Stimulated activated CD8-positive, alpha-beta memory T cell treated with anti-CD3 and anti-CD28 coated beads, Interleukin-15, amount 100 ng/mL, for 4 hours (primary cell): Measurements from ENCODE around the gene FMO1.
"Not testable (repeated sequence)": the region's sequence is repeated elsewhere in the genome, so short reads cannot be mapped to it uniquely, and the experiment has no call there.

Experiments used
- DNase-seq, 2 donors: peaks; one replicate each; pipeline ENCODE4 v3.0.0-alpha.2; 2020; ENCODE audit warnings: low read depth in 2 of 2

Gene FMO1

DNA sequence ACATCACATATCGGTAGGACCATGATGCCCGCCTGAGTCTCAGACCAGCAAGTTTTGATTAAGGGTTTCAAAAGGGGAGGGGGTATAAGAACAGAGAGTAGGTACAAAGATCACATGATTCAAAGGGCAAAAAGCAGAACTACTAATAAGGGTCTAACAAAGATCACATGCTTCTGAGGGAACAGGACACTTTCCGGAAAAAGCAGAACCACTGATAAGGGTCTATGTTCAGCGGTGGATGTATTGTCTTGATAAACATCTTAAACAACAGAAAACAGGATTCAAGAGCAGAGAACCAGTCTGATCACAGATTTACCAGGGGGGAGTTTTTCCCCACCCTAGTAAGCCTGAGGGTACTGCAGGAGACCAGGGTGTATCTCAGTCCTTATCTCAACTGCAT is 12.1 kb upstream of the FMO1 start:
- not testable (repeated sequence) for DNase-seq

DNA sequence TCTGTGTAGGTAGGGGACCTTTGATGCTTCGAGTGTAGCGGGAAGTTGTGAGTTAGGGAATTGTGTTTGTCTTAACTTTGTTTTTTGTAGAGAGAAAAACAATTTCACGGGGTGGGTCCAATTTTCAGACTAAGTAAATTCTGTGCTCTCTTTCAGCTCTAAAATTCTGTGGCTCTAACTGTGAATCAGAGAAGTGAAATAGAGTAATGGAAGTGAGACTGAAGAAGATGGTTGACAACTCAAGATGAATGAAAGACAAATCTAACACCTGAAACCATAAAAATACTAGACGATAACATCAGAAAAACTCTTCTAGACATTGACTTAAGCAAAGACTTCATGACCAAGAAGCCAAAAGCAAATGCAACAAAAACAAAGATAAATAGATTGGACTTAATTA is 4.4 kb upstream of the FMO1 start:
- DNase-seq, result no peak

- DNase-seq, result no peak
Observed at GRCh38 chr1:171245458-171246064, 2.7 kb upstream of the FMO1 start.

GRCh38 chr1:171247501-171247900 is 793 bp upstream of the FMO1 start:
- no peak for DNase-seq

GRCh38 chr1:171248841-171249240 is 547 bp downstream of the FMO1 start:
- DNase-seq, result no peak

GRCh38 chr1:171250263-171250662 is 2.0 kb downstream of the FMO1 start:
- no peak for DNase-seq

GRCh38 chr1:171251042-171251951 is 3.0 kb downstream of the FMO1 start:
- DNase-seq, result no peak

DNA sequence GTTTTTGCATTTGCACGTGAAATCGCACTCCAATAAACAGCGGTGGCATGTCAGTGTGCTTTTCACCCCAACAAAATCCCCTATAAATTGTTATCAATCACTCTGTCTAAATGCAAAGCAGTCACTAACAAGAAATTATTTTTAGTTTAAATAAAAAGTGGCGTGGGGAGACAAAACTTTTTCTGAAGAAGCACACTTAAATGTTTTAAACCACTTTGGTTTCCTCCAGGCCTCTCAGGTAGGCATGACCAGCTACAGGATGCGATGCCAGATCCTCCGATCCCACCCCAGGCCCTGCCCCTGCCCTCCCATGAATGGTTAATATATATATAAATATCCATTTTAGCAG is 3.6 kb downstream of the FMO1 start:
- DNase-seq, result no peak

- no peak for DNase-seq
Observed at GRCh38 chr1:171252482-171252881, 4.2 kb downstream of the FMO1 start.

- DNase-seq, result no peak
Observed at GRCh38 chr1:171254859-171255258, 6.6 kb downstream of the FMO1 start.

GRCh38 chr1:171256940-171257606 is 8.8 kb downstream of the FMO1 start:
- no peak for DNase-seq

- no peak for DNase-seq
Observed at GRCh38 chr1:171257607-171258076, 9.3 kb downstream of the FMO1 start.

- no peak for DNase-seq
Observed at GRCh38 chr1:171258429-171258828, 10.1 kb downstream of the FMO1 start.

- no peak for DNase-seq
Observed at GRCh38 chr1:171258943-171259342, 10.6 kb downstream of the FMO1 start.

DNA sequence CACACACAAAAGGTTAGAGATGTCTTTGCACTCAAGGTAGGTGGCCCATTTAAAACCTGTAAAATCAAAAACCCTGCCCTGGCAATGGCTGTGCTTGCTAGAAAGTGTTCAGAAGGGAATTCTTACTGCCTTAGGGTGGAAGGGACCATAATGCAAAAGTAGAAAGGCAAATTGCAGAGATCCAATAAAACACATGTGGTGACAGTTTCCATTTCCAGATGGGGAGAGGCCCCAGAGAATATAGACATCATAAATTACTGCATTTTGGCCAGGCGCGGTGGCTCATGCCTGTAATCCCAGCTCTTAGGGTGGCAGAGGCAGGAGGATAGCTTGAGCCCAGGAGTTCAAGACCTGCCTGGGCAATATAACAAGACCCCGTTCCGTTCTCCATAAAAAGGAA is 13.0 kb downstream of the FMO1 start:
- DNase-seq, result no peak

- no peak for DNase-seq
Observed at GRCh38 chr1:171263901-171264300, 15.6 kb downstream of the FMO1 start.

DNA sequence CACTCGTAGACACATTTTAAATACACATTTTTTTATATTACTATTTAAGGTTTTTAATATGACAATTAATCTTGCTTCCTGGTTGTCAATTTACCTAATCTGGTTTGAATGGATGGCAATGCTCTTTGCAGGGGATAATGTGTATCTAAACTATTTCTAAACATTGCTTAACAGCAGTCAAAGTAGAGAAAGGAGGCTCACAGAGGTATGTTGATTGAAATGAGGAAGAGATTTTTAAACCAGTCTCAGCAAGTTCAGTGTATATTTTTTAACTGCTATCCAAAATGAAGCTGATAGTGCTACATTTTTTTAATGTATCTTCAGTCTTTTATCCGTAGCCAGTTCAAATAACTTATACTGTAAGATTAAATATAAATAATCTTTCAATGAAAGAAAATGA is 17.4 kb downstream of the FMO1 start:
- no peak for DNase-seq

- no peak for DNase-seq
Observed at GRCh38 chr1:171266930-171267329, 18.6 kb downstream of the FMO1 start.

- no peak for DNase-seq
Observed at GRCh38 chr1:171267391-171267790, 19.1 kb downstream of the FMO1 start.

DNA sequence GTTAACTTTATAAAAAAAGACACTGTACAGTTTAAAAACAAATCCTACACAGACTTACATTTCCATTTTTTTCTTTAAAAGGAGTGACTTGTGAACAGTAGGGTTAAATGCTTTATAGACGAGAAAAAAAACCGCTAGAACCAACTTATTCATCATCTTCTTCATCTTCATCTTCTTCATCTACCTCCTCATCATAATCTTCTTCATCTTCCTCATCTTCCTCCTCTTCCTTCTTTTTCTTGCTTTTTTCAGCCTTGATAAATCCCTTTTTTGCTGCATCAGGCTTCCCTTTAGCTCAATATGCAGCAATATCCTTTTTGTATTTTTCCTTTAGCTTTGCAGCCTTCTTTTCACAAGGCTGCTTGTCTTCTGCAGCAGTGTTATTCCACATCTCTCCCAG is 22.5 kb downstream of the FMO1 start:
- no peak for DNase-seq

DNA sequence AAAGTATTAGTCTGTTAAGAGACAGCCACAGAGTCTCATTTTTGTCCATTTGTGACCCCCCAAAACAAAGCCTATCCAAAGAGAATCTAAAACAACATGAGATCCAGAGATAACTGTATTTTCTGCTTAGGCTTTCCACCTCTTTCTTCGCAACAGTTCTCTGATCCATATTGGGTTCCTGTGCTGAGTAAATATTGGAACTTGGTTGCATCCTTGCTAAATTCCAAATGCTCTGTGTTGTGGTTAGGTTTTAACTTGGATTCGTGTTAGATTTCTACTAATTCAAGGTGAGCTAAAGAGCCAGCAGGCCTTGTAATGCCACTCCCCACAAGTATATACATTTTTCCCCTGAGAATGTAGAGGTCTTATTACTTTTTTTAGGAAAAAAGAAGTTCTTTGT is 29.2 kb downstream of the FMO1 start:
- DNase-seq, result no peak

GRCh38 chr1:171279234-171279633 is 30.9 kb downstream of the FMO1 start:
- DNase-seq, result no peak

- DNase-seq, result no peak
Observed at GRCh38 chr1:171279678-171280077, 31.4 kb downstream of the FMO1 start.
